LNCaP clone FGC (cell line): ENCODE data around the gene OR52W1.

Experiments used
- DNase-seq: peaks from one replicate; pipeline ENCODE4 v3.0.0-alpha.2; 2011; ENCODE audit warnings: low read depth
- H3K4me3 ChIP-seq: 2 replicates; pipeline ENCODE4 v1.5.1; 2011; ENCODE audit warnings: mild to moderate bottlenecking, low read depth, low read length, control low read depth
- CTCF ChIP-seq: IDR thresholded peaks from 2 replicates; pipeline ENCODE4 v1.5.1; 2012; ENCODE audit warnings: mild to moderate bottlenecking; ENCODE audit not compliant: control insufficient read depth, insufficient read depth; ENCODE audit errors: extremely low read depth

Gene OR52W1

GRCh38 chr11:6225896-6226295 lies 26.9 kb downstream of the OR52W1 start:
- DNase-seq: no peak
- no peak for TF ChIP-seq CTCF
- H3K4me3 ChIP-seq: no peak overlapping the region

GRCh38 chr11:6228520-6228919 lies 29.5 kb downstream of the OR52W1 start:
- no peak overlapping the region for H3K4me3 ChIP-seq
- TF ChIP-seq CTCF: no peak
- no peak for DNase-seq

GRCh38 chr11:6229911-6230310 lies 30.9 kb downstream of the OR52W1 start:
- no peak for DNase-seq
- TF ChIP-seq CTCF: no peak
- no peak overlapping the region for H3K4me3 ChIP-seq

- H3K4me3 ChIP-seq: peak overlapping the region; percentile 91
- TF ChIP-seq CTCF: no peak
- no peak for DNase-seq
Measured at GRCh38 chr11:6232899-6233298, 33.9 kb downstream of the OR52W1 start.

GRCh38 chr11:6233984-6234386 lies 35.0 kb downstream of the OR52W1 start:
- DNase-seq: no peak
- TF ChIP-seq CTCF: no peak
- H3K4me3 ChIP-seq: peak overlapping the region; percentile 91

GRCh38 chr11:6234387-6235107 lies 35.5 kb downstream of the OR52W1 start, which contains the start of gene FHIP1B:
TSS of gene FHIP1B (minus strand) at chr11:6234636. CDS start at chr11:6224516, 10,120 bp downstream.
- H3K4me3 ChIP-seq: peak within 1 kb of the TSS; percentile 91
- DNase-seq: peak; percentile 99
- TF ChIP-seq CTCF: no peak

GRCh38 chr11:6237266-6237665 lies 38.2 kb downstream of the OR52W1 start:
- TF ChIP-seq CTCF: no peak
- DNase-seq: no peak
- no peak overlapping the region for H3K4me3 ChIP-seq
